ENCODE data around the gene TRIM26. TPM values are rescaled to one million over a fixed set of nuclear protein-coding genes. Genes with fewer than 3 reads are reported as not detected.

TRIM26 gene
- total RNA-seq, 4 donors from 2014 or later: 40.4 to 57.4 (median 50.7) TPM

- TF ChIP-seq POLR2A (IDR thresholded peaks at IDR 0.05): no peak
- no peak for TF ChIP-seq CTCF (IDR thresholded peaks at IDR 0.05)
- no peak overlapping the region for H3K4me3 ChIP-seq (ENCODE audit: low read depth, poor library complexity, severe bottlenecking)
- DNase-seq (ENCODE audit: low spot score in 2 of 2): no peak
- intact Hi-C loops (cut with DNase I; ENCODE audit: low total_unique reads): no loop called here
- WGBS, 2 donors: 78 to 81% methylated on average over 11 of the region's 11 CpGs
These were observed 76.5 kb downstream of the TRIM26 start for GRCh38 chr6:30136570-30137286.

- WGBS, 2 donors: 73 to 77% methylated on average over 4 of the region's 4 CpGs
- H3K4me3 ChIP-seq (ENCODE audit: low read depth, poor library complexity, severe bottlenecking): no peak within 1 kb of the TSS
- intact Hi-C loops (cut with DNase I; ENCODE audit: low total_unique reads): no loop called here
- no peak for TF ChIP-seq CTCF (IDR thresholded peaks at IDR 0.05)
- TF ChIP-seq POLR2A (IDR thresholded peaks at IDR 0.05): no peak
- DNase-seq (ENCODE audit: low spot score in 2 of 2): no peak
These were observed 77.4 kb downstream of the TRIM26 start, which contains the start of gene TRIM40 for GRCh38 chr6:30135757-30136156. Gene TRIM40, plus strand, starts transcription at chr6:30136140. Its CDS starts 897 bp downstream, at chr6:30137037.

GRCh38 chr6:30135147-30135546 is 78.1 kb downstream of the TRIM26 start:
- TF ChIP-seq CTCF (IDR thresholded peaks at IDR 0.05): no peak
- no peak for TF ChIP-seq POLR2A (IDR thresholded peaks at IDR 0.05)
- 76 to 84% methylated on average over 2 of the region's 2 CpGs for WGBS, 2 donors
- intact Hi-C loops (cut with DNase I; ENCODE audit: low total_unique reads): no loop called here
- no peak overlapping the region for H3K4me3 ChIP-seq (ENCODE audit: low read depth, poor library complexity, severe bottlenecking)
- DNase-seq (ENCODE audit: low spot score in 2 of 2): no peak

Other genes with a start within 250 kb of the TRIM26 start
- gene POLR1H, start 152.1 kb downstream of the TRIM26 start, total RNA-seq: 10 to 100 TPM; 27.4 to 37.8 (median 33.6) TPM
- 10 to 100 TPM; 32.2 to 38.2 (median 36.6) TPM for gene PPP1R11, start 146.2 kb downstream of the TRIM26 start, total RNA-seq
- gene RNF39, start 137.6 kb downstream of the TRIM26 start, total RNA-seq: 100 to 1,000 TPM in 3 of 4 donors, 10 to 100 TPM in 1; 96.9 to 113 (median 108) TPM
- gene TRIM31, start 100.3 kb downstream of the TRIM26 start, total RNA-seq: under 1 TPM in 1 of 4 donors, not detected in 3; 0.29 TPM
- not detected for gene TRIM40, start 77.3 kb downstream of the TRIM26 start, total RNA-seq
- gene TRIM10, start 52.2 kb downstream of the TRIM26 start, total RNA-seq: 1 to 10 TPM in 1 of 4 donors, under 1 TPM in 3; 0.13 to 1.1 (median 0.64) TPM
- gene TRIM15, start 49.9 kb downstream of the TRIM26 start, total RNA-seq: 1 to 10 TPM in 3 of 4 donors, under 1 TPM in 1; 0.98 to 4.3 (median 1.1) TPM
- 10 to 100 TPM in 3 of 4 donors, 1 to 10 TPM in 1; 8.6 to 15.2 (median 12.6) TPM for gene TRIM39, start 113.5 kb upstream of the TRIM26 start, total RNA-seq
- gene RPP21, start 131.8 kb upstream of the TRIM26 start, total RNA-seq: 100 to 1,000 TPM in 2 of 4 donors, 10 to 100 TPM in 2; 73.3 to 177 (median 108) TPM

Data from lower leg skin (tissue), 4 donors.